EH (cell line): ENCODE measurements around the gene FTCD.

Source experiments
- DNase-seq: peaks from one replicate; pipeline ENCODE4 v3.0.0-alpha.2; 2015; ENCODE audit warnings: low read depth

The FTCD gene

GRCh38 chr21:46124083-46124925 lies 31.1 kb downstream of the FTCD start:
- DNase-seq = no peak

DNA sequence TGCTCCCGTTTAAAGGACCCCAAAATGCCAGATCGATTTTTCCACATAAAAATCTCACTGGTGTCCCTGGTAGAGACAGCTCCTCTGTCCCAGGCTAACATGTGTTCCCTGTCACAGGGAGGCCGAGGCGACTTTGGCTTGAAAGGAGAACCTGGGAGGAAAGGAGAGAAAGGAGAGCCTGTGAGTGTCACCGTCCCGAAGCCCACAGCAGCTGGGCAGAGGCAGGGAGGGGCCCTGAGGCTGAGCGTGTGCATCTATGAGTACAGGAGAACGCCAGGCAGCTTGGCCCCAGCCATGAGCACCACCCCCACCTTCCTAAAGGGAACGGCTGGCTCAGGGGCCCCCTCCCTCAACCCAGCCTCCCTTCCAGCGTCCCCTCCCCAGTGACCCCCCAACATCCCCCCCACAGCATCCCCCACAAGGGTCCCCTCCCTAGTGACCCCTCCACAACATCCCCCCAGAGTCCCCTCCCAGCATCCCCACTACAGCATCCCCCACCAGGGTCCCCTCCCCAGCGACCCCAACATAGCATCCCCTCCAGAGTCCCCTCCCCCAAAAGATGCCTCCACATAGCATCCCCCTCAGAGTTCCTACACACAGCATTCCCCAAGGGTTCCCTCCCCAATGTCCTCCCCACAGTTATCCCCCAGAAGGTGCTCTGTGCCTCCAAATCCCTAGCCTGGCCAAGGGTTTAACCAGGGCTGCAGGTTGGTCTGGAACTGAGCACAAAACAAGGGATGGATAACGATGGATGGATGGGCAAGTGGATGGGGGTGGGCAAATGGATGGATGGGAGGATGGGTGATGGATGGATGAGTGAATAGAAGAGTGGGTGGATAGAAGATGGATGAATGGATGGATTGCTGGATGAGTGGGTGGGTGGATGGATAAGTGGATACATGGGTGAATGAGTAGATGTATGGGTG lies 32.4 kb downstream of the FTCD start:
- DNase-seq = no peak

DNA sequence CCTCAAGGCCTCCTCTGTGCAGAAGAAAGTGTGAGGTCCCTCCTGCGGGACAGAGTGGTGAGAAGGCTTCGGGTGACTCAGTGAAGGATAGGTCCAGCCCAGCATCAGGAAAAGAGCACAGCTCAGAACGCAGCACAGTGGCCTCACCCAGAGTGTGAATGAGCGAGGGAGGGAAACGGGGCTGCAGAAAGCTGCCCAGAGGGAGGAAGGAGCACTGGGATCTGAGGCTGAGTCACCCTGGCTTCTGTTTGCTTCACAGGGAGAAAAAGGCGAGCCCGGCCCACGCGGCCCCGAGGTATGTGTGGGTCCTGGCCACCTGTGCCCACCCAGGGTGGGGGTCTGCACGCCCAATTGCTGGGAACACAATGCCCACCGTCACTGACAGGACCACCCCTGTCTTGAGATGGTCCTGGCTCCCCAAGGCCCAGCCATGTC lies 33.1 kb downstream of the FTCD start:
- peak; percentile 89 for DNase-seq

DNA sequence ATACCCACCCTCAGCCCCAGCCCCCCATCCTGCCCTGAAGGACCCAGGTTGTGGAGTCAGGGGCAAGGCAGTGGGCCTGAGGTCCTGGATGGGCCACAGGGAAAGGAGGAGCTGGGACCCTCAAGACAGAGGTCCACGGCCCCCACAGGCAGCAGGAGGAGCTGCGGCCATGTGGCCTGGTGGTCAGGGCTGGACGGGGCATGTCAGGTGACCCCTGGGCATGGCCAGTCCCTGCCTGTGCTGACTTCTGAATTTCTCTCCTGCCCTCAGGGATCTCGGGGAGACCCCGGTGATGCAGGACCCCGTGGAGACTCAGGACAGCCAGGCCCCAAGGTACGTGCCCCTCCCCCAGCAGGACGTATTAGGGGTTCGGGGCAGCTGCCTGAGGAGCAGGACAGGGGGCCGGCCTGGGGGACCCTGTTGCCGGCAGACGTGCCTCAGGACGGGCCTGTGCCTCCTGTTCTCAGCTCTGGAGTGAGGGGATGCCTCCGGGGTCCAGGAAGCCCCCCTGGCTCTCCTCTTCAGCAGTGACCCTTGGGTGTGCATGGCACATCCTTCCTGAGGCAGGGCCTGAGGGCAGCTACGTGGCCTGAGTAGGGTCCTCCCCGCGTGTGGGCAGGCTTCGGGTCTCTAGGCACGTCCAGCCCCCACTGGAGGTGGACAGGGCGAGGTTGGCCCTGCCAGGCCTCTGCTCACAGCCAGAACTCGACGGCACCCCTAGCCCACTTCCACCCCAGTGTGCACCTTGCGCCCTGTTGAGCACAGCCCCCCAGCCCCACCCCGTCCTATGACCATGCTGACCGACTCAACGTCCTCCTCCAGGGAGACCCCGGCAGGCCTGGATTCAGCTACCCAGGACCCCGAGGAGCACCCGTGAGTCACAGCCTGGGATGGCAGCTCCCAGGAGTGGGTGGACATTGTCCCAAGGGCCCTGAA lies 33.8 kb downstream of the FTCD start:
- no peak for DNase-seq

GRCh38 chr21:46120301-46121285 lies 34.8 kb downstream of the FTCD start:
- DNase-seq = no peak

- DNase-seq = no peak
Observed at GRCh38 chr21:46119637-46120271, 35.6 kb downstream of the FTCD start.

- no peak for DNase-seq
Observed at GRCh38 chr21:46119144-46119636, 36.2 kb downstream of the FTCD start.

DNA sequence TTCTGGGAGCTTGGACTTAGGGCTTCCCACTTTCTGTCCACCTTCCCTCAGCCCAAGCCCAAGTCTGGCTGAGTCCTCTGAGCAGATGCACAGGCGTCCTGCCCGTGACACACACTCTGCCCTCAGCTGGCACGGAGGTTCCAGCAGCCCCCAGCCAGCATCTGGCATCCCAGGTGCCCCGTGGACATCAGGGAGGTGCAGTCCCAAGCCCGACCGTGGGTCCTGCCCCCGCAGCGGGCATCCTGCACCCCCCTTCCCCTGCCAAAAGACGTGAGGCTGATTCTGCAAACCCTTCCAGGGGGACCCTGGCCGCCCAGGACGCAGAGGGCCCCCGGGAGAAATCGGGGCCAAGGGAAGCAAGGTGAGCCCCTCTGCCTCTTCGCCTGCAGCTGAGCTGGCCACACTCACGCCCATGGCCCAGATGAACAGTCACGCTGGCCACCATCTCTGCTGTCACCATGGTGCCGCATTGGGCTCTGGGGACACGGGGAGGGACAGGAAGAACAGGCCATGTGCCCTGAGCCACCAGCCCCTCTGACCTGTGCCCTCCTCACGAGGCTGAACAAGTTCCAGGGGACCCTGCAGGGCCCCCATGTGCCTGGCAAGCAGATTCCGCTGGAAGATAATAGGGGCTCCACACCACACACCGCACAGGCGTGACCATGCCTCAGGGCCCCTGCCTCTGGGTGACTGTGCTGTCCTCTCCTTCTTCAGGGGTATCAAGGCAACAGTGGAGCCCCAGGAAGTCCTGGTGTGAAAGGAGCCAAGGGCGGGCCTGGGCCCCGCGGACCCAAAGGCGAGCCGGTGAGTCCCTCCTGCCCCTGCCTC lies 36.8 kb downstream of the FTCD start:
- no peak for DNase-seq

DNA sequence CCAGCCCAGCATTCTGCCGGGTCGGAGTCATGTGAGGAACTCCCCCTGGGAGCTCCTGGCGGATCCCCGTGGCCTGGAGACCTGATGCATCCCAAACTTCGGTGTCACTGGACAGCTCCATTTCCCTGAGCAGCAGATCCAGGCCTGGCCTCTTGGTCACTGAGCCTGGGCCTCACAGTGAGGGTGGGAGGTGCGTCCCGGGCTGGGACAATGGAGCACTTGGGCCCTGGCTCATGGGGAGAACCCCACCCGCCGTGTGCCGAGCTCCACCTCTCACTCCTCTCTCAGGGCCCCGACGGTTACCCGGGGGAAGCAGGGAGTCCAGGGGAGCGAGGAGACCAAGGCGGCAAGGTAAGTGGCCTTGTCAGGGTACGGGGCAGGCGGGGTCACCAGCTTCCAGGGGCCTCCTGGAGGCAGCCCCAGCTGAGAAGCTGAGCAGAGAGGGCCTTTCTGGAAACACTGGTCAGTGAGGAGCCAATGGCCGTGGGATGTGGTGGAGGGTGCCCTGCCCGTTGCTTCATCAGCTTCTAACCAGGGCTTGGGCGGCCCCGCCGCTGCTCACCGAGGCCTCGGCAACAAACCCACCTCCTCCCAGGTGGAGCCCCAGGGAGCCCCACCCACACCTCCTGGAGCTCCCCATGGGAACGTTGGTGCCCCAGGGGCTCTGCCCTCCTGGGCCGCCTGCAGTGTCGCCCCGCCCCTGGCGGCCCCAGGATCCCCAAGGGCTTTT lies 37.6 kb downstream of the FTCD start:
- DNase-seq = no peak

- DNase-seq = peak; percentile 84
Observed at GRCh38 chr21:46116776-46117585, 38.4 kb downstream of the FTCD start.

DNA sequence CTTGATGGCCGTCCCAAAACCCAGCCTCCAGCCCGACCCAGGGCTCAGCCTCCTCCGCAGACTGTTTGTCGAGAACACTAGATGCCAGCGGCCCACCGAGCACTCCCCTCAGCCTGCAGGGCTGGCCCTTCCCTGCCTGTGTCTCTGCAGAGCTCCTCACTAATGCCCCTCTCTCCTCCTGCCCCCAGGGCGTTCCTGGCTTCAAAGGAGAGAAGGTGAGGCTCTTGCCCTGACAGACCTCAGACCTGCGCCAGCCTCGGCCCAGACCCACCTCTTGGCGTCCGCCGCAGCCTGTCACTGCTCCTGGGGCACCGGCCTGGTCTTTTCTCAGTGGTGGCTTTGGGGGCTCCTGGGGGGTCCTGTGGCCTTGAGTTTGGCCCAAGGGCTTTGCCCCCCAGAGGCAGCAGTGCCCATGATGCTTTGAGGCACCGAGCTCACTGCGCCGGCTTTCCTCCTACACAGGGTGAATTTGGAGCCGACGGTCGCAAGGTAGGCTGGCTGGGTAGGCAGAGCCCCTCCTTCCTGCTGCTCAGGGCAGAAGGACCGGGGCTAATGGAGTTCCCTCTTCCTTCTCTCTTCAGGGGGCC lies 39.1 kb downstream of the FTCD start:
- DNase-seq = no peak

DNA sequence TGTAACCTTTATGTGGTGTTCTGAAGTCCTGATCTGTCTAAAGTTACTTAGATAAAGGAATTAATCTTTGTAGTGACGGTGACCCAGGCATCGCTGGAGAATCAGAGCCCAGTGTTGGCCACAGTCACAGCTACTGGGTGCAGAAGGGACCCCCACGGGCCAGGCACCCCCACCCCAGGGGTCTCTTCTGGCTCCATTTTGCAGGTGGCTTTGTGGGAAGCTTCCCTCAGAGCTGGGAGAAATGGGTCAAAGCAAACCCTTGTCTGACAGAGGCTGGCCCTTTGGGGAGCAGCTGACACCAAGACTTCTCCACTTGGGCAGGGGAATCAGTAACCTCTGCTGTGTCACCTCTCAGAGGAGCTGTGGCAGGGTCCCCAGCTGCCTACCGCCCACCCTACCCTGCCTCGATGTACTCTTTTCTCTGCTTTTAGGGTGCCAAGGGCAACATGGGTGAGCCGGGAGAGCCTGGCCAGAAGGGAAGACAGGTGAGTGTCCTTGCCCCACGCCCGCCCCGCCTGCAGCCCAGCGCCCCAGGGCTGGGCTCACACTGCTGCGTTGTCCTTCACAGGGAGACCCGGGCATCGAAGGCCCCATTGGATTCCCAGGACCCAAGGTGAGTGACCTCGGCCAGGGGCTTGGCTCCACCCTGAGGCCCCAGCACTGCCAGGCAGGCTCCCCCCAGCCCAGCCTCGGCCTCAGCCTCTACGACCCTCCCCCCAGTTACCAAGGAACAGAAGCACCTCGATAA lies 39.8 kb downstream of the FTCD start:
- no peak for DNase-seq

- DNase-seq = no peak
Observed at GRCh38 chr21:46114963-46115362, 40.4 kb downstream of the FTCD start.

DNA sequence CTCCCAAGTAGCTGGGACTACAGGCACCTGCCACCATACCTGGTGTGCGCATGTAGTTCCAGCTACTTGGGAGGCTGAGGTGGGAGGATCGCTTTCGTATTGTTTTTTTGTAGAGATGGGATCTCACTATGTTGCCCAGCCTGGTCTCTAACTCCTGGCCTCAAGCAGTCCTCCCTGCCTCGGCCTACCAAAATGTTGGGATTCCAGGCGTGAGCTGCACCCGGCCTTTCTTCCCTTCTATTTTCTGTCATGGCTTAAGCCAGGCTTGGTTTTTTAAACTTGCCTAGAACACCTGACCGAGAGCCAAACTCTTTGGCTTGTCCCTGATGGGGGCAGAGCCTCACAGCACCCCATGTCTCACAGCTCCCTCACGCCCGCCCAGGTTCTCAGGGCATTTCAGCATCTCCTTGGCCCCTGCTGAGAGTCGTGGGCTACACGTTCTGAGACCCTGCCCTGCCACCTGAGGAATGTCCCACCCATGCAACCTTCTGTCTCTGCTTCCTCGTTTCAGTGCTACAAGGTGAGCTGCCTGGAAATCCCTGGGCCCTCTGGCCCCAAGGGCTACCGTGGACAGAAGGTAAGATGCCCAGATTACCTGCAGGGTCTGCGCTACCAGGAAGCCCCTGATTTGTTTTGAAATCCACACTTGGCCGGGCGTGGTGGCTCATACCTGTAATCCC lies 41.7 kb downstream of the FTCD start:
- no peak for DNase-seq

DNA sequence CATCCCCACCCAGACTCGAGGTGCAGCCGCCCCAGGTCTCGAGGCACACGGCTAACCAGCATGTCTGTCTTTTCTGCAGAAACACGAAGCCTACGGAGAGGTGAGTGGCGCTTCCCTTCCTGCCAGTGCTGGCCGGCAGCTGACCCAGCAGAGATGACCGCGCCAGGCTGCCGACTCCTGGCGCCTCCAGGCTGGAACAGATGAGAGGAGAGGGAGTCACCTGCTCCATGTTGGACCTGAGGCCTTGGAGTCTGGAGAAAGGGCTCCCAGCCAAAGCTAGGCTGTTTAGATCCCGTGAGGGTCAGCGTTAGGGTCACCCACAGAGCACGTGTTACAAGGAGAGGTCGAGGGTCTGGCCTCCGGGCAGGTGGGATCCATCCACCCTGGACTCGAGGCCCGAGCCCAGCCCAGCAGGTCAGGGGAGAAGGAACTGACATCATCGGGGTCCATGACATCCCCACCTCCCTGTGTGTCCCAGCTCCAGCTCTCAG lies 42.6 kb downstream of the FTCD start:
- no peak for DNase-seq
